Fibroblast of lung (primary cell): ENCODE data around the gene SDSL.

Experiments used
- EZH2 ChIP-seq: IDR thresholded peaks from 2 replicates; pipeline ENCODE4 v1.5.1; 2012; ENCODE audit warnings: low read length, control low read depth, mild to moderate bottlenecking; ENCODE audit errors: missing control alignments
- TF ChIP-seq, protein P1 (sequence below), 2 donors: IDR thresholded peaks in 1 of 2; conservative IDR thresholded peaks in 1 of 2; 1 replicate in 1 of 2; 2 replicates in 1 of 2; pipeline ENCODE4 v1.5.1; 2011 to 2012; ENCODE audit warnings: low read length in 2 of 2, control low read depth in 1 of 2, inconsistent platforms in 1 of 2, low read depth in 1 of 2, mild to moderate bottlenecking in 1 of 2

DNA sequence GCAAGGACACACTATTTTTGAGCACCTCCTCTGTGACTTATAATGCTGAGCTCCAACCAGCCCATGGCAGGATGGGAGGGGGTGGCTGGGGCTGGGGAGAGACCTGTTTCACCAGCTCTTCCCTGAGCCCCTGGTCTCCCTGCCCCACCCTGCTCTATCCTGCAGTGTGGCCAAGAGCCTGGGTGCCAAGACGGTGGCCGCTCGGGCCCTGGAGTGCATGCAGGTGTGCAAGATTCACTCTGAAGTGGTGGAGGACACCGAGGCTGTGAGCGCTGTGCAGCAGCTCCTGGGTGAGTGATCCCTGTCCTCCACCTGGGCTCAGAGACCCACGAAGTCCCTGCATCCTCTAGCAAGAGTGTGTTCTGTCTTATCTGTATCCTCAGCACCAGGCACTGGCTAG lies 14.4 kb downstream of the SDSL start:
- TF ChIP-seq, protein P1, sequence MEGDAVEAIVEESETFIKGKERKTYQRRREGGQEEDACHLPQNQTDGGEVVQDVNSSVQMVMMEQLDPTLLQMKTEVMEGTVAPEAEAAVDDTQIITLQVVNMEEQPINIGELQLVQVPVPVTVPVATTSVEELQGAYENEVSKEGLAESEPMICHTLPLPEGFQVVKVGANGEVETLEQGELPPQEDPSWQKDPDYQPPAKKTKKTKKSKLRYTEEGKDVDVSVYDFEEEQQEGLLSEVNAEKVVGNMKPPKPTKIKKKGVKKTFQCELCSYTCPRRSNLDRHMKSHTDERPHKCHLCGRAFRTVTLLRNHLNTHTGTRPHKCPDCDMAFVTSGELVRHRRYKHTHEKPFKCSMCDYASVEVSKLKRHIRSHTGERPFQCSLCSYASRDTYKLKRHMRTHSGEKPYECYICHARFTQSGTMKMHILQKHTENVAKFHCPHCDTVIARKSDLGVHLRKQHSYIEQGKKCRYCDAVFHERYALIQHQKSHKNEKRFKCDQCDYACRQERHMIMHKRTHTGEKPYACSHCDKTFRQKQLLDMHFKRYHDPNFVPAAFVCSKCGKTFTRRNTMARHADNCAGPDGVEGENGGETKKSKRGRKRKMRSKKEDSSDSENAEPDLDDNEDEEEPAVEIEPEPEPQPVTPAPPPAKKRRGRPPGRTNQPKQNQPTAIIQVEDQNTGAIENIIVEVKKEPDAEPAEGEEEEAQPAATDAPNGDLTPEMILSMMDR (conservative IDR thresholded peaks at IDR 0.05 in 1 of 2, IDR thresholded peaks at IDR 0.05 in 1 of 2; ENCODE audit: low read depth in 1 of 2, low read length in 2 of 2), result no peak
- no peak for TF ChIP-seq EZH2
